Spinal cord (tissue), 10 donors: ENCODE data around the gene CDC42BPA. TPM values are rescaled to one million over a fixed set of nuclear protein-coding genes. Genes with fewer than 3 reads are reported as not detected.
"Not testable (repeated sequence)": the region's sequence is repeated elsewhere in the genome, so short reads cannot be mapped to it uniquely, and the experiment has no call there.

Source experiments
- DNase-seq, 6 donors: peaks; one replicate each; pipeline versions ENCODE4 v3.0.0 to v3.0.0-alpha.2; 2013 to 2015; ENCODE audit warnings: low spot score in 6 of 6, low read depth in 4 of 6
- H3K27ac ChIP-seq: one replicate; pipeline ENCODE4 v1.5.1; 2013; ENCODE audit warnings: low read depth, low read length, control low read depth
- H3K27me3 ChIP-seq: one replicate; pipeline ENCODE4 v1.6.1; 2013; ENCODE audit warnings: low read length; ENCODE audit not compliant: control insufficient read depth, insufficient read depth
- H3K36me3 ChIP-seq: one replicate; pipeline ENCODE4 v1.6.1; 2013; ENCODE audit warnings: low read length; ENCODE audit not compliant: control insufficient read depth, insufficient read depth
- H3K4me1 ChIP-seq: one replicate; pipeline ENCODE4 v1.6.1; 2013; ENCODE audit warnings: low read length; ENCODE audit not compliant: control insufficient read depth, insufficient read depth
- H3K4me3 ChIP-seq: one replicate; pipeline ENCODE4 v1.5.1; 2013; ENCODE audit warnings: low read depth, low read length, control low read depth
- H3K9me3 ChIP-seq: one replicate; pipeline ENCODE4 v1.6.1; 2013; ENCODE audit warnings: low read length; ENCODE audit not compliant: control insufficient read depth, insufficient read depth
- WGBS: methylation state at CpG from one replicate; pipeline ENCODE4 v1.1.5; 2013; ENCODE audit warnings: missing lambda C conversion rate; ENCODE audit not compliant: insufficient coverage; 5-methylcytosine and 5-hydroxymethylcytosine counted together
- polyA plus RNA-seq, 2 donors: library from polyadenylated mRNA; unstranded; fragments of 120-200 nt; gene quantifications; one replicate each; pipeline ENCODE4 v1.2.1, GENCODE V29; 2013; ENCODE audit not compliant: insufficient read length in 2 of 2
- total RNA-seq, 2 donors: library from RNA; depleted of rRNA in 1 of 2; stranded (reverse); fragments of 120-200 nt in 1 of 2; fragments of >200 nt in 1 of 2; gene quantifications; one replicate each; pipeline versions ENCODE4 v1.2.3 to v1.2.4, GENCODE V29; 2013 to 2014
- donor health status: healthy.

Gene CDC42BPA
- total and polyA plus RNA-seq, 4 donors = 44.5 to 129 (median 55.0) TPM

DNA sequence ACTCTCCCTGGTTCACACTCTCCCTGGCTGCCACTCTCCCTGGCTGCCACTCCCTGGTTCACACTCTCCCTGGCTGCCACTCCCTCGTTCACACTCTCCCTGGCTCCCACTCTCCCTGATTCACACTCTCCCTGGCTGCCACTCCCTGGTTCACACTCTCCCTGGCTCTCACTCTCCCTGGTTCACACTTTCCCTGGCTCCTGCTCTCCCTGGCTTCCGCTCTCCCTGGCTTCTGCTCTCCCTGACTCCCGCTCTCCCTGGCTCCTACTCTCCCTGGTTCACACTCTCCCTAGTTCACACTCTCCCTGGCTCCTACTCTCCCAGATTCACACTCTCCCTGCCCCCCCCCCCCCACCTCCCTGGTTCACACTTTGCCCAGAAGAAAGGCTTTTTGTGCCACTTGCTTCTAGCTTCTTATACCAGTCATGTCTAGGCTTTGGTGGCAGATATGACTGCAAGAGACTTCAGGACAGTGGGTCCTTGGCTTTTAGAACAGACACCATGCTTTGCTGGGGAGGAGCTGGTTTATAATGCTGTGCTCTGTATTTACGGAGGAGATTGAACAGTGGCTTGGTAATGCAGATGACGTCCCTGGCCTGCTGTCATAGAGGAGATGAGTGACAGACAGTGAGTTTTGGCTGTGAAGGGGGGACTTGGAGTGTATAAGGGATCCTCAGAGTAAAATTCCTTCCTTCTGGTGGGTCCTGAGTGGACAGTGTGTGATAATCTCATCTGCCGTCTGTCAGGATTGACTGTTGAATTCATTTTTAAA lies 361.2 kb downstream of the CDC42BPA start:
- 93% methylated on average over 5 of the region's 6 CpGs for whole genome bisulfite sequencing
- DNase-seq = no peak
- Histone ChIP-seq H3K36me3 (no peaks in the 10 kb centered on the region), H3K4me3 (no peak overlapping the region), H3K27me3 (no peaks in the 10 kb centered on the region), H3K4me1 (no peaks in the 10 kb centered on the region), H3K9me3 (no peaks in the 10 kb centered on the region), H3K27ac (no peak overlapping the region)

- not testable (repeated sequence) for H3K27me3 ChIP-seq, H3K4me1 ChIP-seq, DNase-seq, H3K9me3 ChIP-seq, H3K27ac ChIP-seq, H3K4me3 ChIP-seq, H3K36me3 ChIP-seq
- WGBS = 100% methylated on average over 2 of the region's 2 CpGs
Observed at GRCh38 chr1:226955857-226956256, 362.4 kb downstream of the CDC42BPA start.

DNA sequence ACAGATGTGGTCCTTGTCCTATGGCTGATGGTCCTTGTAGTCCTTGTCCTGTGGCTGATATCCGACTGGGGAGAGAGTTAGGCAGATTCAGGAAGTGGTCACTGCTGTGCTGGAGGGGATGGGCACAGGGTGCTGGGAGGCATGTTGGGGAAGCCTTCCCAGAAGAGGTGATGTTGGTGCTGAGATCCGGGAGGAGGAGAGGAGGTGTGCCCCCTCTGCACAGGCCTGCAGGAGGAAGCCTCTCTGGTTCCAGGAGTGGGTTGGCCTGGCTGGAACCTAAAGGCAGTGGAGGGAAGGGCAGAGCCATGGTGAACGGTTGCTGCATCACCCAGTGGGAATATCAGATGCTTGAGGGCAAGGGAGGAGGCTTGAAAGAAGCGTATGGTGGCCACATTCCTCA lies 363.5 kb downstream of the CDC42BPA start:
- DNase-seq = no peak
- no peaks in the 10 kb centered on the region for H3K4me1 ChIP-seq
- H3K4me3 ChIP-seq = no peak overlapping the region
- WGBS = 91% methylated on average over 4 of the region's 4 CpGs
- H3K36me3 ChIP-seq = no peaks in the 10 kb centered on the region
- no peak overlapping the region for H3K27ac ChIP-seq
- no peaks in the 10 kb centered on the region for H3K27me3 ChIP-seq
- no peaks in the 10 kb centered on the region for H3K9me3 ChIP-seq

GRCh38 chr1:226954337-226954736 lies 364.0 kb downstream of the CDC42BPA start:
- Histone ChIP-seq H3K4me3 (no peak overlapping the region), H3K27me3 (no peaks in the 10 kb centered on the region), H3K9me3 (no peaks in the 10 kb centered on the region), H3K27ac (no peak overlapping the region), H3K4me1 (no peaks in the 10 kb centered on the region), H3K36me3 (no peaks in the 10 kb centered on the region)
- no peak for DNase-seq
- 84% methylated on average over 6 of the region's 6 CpGs for WGBS

DNA sequence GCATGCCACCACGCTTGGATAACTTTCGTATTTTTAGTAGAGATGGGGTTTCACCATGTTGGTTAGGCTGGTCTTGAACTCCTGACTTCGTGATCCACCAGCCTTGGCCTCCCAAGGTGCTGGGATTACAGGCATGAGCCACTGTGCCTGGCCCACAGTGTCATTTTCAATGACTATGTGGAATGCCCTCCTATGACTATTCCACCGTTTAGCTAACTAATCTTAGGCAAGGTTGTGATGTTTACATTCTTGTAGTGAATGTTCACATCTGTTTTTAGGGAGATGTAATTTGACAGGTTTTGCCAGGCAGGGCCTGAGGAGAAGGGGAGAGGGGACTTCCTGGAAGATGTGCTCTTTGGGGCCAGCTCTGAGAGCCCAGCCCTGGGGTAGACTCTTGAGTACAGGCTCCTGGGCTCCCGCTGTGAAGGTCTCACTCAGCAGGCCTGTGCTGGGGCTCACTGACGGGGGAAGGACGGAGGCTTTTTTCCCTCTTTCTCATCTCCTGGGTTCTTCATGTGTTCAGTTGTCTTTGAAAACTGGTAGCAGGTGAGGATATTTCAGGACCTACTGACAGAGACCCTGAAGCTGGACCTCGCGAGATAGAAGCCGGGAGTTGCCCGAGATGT lies 365.0 kb downstream of the CDC42BPA start:
- DNase-seq = no peak
- Histone ChIP-seq H3K9me3 (no peaks in the 10 kb centered on the region), H3K4me3 (no peak overlapping the region), H3K36me3 (no peaks in the 10 kb centered on the region), H3K27ac (no peak overlapping the region), H3K27me3 (no peaks in the 10 kb centered on the region), H3K4me1 (no peaks in the 10 kb centered on the region)
- 91% methylated on average over 8 of the region's 11 CpGs for WGBS

GRCh38 chr1:226952118-226952441 lies 366.2 kb downstream of the CDC42BPA start:
- Histone ChIP-seq H3K4me3 (no peak overlapping the region), H3K4me1 (no peaks in the 10 kb centered on the region)
- 82% methylated on average over 2 of the region's 3 CpGs for WGBS

DNA sequence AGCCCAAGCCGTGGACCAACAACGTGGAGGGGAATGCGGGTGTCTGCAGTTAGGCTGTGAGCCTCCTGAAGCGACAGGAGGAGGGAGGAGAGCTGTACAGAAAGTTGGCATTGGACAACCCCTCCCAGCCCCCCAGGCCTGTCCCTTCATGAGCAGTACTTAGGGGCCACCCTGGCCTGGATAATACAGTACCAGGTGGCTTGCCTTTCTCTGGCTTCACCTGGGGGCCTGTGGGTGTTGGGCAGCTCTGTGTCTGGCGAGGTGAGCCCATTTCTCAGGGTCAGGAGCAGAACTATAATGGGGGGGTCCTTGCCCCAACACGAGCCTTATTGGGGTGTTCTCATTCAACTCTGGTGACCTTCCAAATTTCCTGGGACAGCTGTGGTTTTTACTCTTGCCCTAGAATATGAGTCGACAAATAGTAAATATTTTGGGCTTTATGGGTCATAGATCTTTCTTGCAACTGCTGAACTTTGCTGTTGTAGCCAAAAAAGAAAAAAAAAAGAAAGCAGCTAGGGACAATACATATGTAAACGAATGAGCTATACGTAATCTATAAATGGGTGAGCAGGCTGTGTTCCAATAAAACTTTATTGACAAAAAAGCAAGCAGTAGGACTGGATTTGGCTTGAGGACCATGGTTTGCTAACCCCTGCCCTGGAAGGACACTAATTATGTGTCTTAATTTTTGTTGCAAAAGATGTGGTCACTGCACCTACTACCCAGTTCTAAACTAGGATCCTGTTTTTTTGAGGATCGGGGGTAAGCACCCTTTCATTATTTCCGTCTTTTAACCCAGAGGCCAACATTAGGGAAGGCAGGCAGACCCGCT lies 366.8 kb downstream of the CDC42BPA start:
- 81% methylated on average over 11 of the region's 12 CpGs for WGBS
- Histone ChIP-seq H3K36me3 (no peaks in the 10 kb centered on the region), H3K27me3 (no peaks in the 10 kb centered on the region), H3K4me1 (no peaks in the 10 kb centered on the region), H3K4me3 (no peak overlapping the region), H3K27ac (no peak overlapping the region), H3K9me3 (no peaks in the 10 kb centered on the region)
- DNase-seq = no peak

More at GRCh38 chr1:226952118-226952441, 366.2 kb downstream of the CDC42BPA start:
- DNase-seq = no peak
- H3K27ac ChIP-seq = no peak overlapping the region
- no peaks in the 10 kb centered on the region for H3K27me3 ChIP-seq
- H3K9me3 ChIP-seq = no peaks in the 10 kb centered on the region
- no peaks in the 10 kb centered on the region for H3K36me3 ChIP-seq

- H3K4me1 ChIP-seq = peaks cover 1% of the 10 kb centered on the region
- H3K4me3 ChIP-seq = no peak overlapping the region
- H3K27me3 ChIP-seq = no peaks in the 10 kb centered on the region
- H3K9me3 ChIP-seq = no peaks in the 10 kb centered on the region
- H3K27ac ChIP-seq = no peak overlapping the region
- 82% methylated on average over 4 of the region's 6 CpGs for WGBS
- DNase-seq = no peak
- no peaks in the 10 kb centered on the region for H3K36me3 ChIP-seq
Observed at GRCh38 chr1:226950871-226951270, 367.4 kb downstream of the CDC42BPA start.

GRCh38 chr1:226950316-226950715 lies 368.0 kb downstream of the CDC42BPA start:
- Histone ChIP-seq H3K4me3 (no peak overlapping the region), H3K36me3 (no peaks in the 10 kb centered on the region), H3K27ac (no peak overlapping the region), H3K9me3 (no peaks in the 10 kb centered on the region), H3K4me1 (peaks cover 7% of the 10 kb centered on the region), H3K27me3 (no peaks in the 10 kb centered on the region)
- no CpG with 5 or more reads among the region's 1 CpG for WGBS
- DNase-seq = no peak
